PFSK-1 (cell line): ENCODE data around the gene FAM13A.

Experiments used
- FOXP2 ChIP-seq: optimal IDR thresholded peaks from 2 replicates; pipeline ENCODE3; 2011; ENCODE audit warnings: borderline replicate concordance, control low read depth, inconsistent platforms; ENCODE audit not compliant: insufficient read depth; ENCODE audit errors: extremely low read length, extremely low read depth
- POLR2AphosphoS5 ChIP-seq: IDR thresholded peaks from 2 replicates; pipeline ENCODE4 v1.6.1; 2012; ENCODE audit warnings: low read depth, mild to moderate bottlenecking, control low read depth, low read length, moderate library complexity
- REST ChIP-seq, 2 experiments: IDR thresholded peaks; 2 replicates each; pipeline versions ENCODE4 v1.6.1 to v1.8.0; 2011 to 2012; ENCODE audit warnings: low read depth in 2 of 2, low read length in 2 of 2, control low read depth in 1 of 2, inconsistent platforms in 1 of 2, mild to moderate bottlenecking in 1 of 2, moderate library complexity in 1 of 2; ENCODE audit not compliant: insufficient read depth in 1 of 2
- SIN3A ChIP-seq: IDR thresholded peaks from 2 replicates; pipeline ENCODE4 v1.6.1; 2012; ENCODE audit warnings: mild to moderate bottlenecking, low read length, moderate library complexity, borderline replicate concordance; ENCODE audit not compliant: insufficient read depth
- TAF1 ChIP-seq: IDR thresholded peaks from 2 replicates; pipeline ENCODE4 v1.6.1; 2012; ENCODE audit warnings: low read length, control low read depth, borderline replicate concordance; ENCODE audit not compliant: insufficient read depth

FAM13A gene

GRCh38 chr4:88985088-88985773 lies 71.8 kb downstream of the FAM13A start:
- TF ChIP-seq FOXP2, result no peak

- TF ChIP-seq TAF1, result no peak
- no peak for TF ChIP-seq REST (IDR thresholded peaks at IDR 0.05; ENCODE audit: insufficient read depth in 1 of 2, low read depth in 2 of 2, low read length in 2 of 2)
- TF ChIP-seq POLR2AphosphoS5, result no peak
- TF ChIP-seq FOXP2, result no peak
- TF ChIP-seq SIN3A, result no peak
Measured at GRCh38 chr4:88982757-88983156, 74.2 kb downstream of the FAM13A start.

- TF ChIP-seq FOXP2 (no peak), SIN3A (no peak), REST (IDR thresholded peaks at IDR 0.05; ENCODE audit: insufficient read depth in 1 of 2, low read depth in 2 of 2, low read length in 2 of 2) (no peak), TAF1 (no peak), POLR2AphosphoS5 (no peak)
Measured at GRCh38 chr4:88981993-88982392, 75.0 kb downstream of the FAM13A start.

GRCh38 chr4:88981556-88981955 lies 75.4 kb downstream of the FAM13A start:
- TF ChIP-seq POLR2AphosphoS5, result no peak
- TF ChIP-seq TAF1, result no peak
- no peak for TF ChIP-seq REST (IDR thresholded peaks at IDR 0.05; ENCODE audit: insufficient read depth in 1 of 2, low read depth in 2 of 2, low read length in 2 of 2)
- TF ChIP-seq SIN3A, result no peak
- no peak for TF ChIP-seq FOXP2

GRCh38 chr4:88979276-88979675 lies 77.7 kb downstream of the FAM13A start:
- no peak for TF ChIP-seq REST (IDR thresholded peaks at IDR 0.05; ENCODE audit: insufficient read depth in 1 of 2, low read depth in 2 of 2, low read length in 2 of 2)
- no peak for TF ChIP-seq FOXP2
- no peak for TF ChIP-seq POLR2AphosphoS5
- TF ChIP-seq TAF1, result no peak
- TF ChIP-seq SIN3A, result no peak
